T-helper 1 cell treated with Interleukin-12 subunit alpha and Interleukin-12 subunit beta and Interleukin-4 antibody, amounts not matched to agents 30 μg/mL and 1 μg/mL, for 36 hours (primary cell): ENCODE measurements around the gene RAB22A.

Experiments used
- H3K27ac Mint-ChIP-seq: one replicate; pipeline ENCODE4 v1.8.0; 2021; ENCODE audit warnings: mild to moderate bottlenecking, mixed read lengths
- H3K27me3 Mint-ChIP-seq: one replicate; pipeline ENCODE4 v1.8.0; 2021; ENCODE audit warnings: low read depth, mixed read lengths
- H3K36me3 Mint-ChIP-seq: one replicate; pipeline ENCODE4 v1.8.0; 2021; ENCODE audit warnings: low read depth, mixed read lengths
- H3K4me1 Mint-ChIP-seq: one replicate; pipeline ENCODE4 v1.8.0; 2021; ENCODE audit warnings: low read depth, mixed read lengths
- H3K4me3 Mint-ChIP-seq: one replicate; pipeline ENCODE4 v1.8.0; 2021; ENCODE audit warnings: mild to moderate bottlenecking, moderate library complexity, mixed read lengths
- H3K9me3 Mint-ChIP-seq: one replicate; pipeline ENCODE4 v1.8.0; 2021; ENCODE audit warnings: mixed read lengths

The RAB22A gene

DNA sequence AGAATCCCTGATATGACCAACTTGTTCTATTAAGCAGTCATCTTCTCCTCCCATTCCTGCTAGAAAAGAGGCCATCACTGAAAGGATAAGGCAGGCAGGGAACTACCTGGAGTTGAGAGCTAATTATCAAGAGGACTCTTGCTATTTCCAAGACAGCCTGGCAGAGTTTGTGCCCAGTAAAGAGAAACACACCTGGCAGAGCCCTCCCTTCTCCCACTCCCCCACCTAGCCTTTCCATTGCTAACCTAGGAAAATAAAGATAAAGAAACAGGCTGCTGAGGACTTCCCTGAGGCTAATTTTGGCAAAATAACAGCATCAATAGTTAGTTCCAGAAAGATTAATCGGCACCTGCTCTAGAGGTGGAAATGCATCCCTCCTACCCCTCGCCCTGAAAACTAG lies 20.4 kb upstream of the RAB22A start:
- Mint-ChIP-seq H3K4me3 (no peak overlapping the region), H3K36me3 (peaks cover 31% of the 10 kb centered on the region), H3K27me3 (no peaks in the 10 kb centered on the region), H3K27ac (no peak overlapping the region), H3K9me3 (no peaks in the 10 kb centered on the region), H3K4me1 (peaks cover 25% of the 10 kb centered on the region)

DNA sequence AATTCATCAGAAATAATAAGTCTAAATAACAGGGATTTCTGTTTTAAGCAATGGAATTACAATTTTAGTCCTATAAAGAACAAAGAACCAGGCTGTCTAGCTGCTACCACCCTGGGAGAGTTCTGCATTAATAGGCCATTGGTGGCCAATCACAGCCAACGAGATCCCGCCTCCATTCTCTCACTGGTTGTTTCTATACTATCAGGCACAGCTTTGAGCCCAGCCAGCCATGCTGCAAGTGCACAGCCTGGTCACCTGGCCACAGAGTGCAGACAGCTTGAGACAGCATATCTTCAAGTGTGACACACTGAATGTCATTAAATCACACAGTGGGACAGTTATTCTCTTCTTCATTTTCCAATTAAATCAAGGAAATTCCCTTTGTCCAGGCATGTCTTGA lies 16.1 kb upstream of the RAB22A start:
- Mint-ChIP-seq H3K36me3 (peaks cover 19% of the 10 kb centered on the region), H3K27ac (no peak overlapping the region), H3K9me3 (no peaks in the 10 kb centered on the region), H3K27me3 (no peaks in the 10 kb centered on the region), H3K4me1 (peaks cover 33% of the 10 kb centered on the region), H3K4me3 (no peak overlapping the region)

DNA sequence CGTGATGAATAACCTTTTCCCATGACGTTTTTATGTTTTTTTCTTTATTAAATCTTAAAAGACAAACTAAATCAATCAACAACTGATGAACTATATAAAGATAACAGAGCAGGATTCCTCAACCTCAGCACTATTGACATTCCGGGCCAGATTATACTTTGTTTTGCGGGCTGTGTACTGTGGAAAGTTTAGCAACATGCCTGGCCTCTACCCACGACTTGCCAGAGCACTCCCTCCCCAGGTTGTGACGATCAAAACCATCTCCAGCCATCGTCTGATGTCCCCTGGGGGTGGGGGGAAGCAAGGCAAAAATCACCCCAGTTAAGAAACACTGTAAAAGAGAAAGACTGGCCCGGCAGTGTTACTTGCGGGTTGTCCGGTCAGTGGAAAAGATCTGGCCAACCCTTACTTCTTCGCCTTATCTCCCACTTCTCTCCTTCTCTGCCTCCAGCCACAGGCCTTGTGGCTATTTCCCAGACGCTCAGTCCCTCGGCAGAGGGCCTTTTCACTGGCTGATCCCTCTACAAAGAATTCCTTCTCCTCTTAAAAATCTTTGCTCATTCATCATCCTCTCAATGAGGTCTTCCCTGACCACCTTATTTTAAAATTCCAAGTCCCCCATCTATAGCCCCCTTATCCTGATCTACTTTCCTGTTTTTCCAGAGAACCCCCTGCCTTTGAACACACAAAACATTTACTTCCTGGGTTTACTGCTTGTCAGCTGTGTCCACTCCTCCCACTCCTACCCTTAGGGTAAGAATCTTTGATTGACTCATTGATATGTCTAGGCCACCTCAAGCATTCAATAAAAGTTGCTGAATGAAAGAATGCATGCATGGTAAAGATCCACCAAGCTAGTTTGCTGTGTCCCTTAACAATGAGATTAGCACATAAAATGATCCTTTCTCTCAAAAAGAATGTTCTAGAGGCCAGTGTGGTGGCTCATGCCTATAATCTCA lies 14.7 kb upstream of the RAB22A start:
- H3K9me3 Mint-ChIP-seq = no peaks in the 10 kb centered on the region
- no peak overlapping the region for H3K4me3 Mint-ChIP-seq
- no peak overlapping the region for H3K27ac Mint-ChIP-seq
- H3K36me3 Mint-ChIP-seq = peaks cover 19% of the 10 kb centered on the region
- peaks cover 28% of the 10 kb centered on the region for H3K4me1 Mint-ChIP-seq
- H3K27me3 Mint-ChIP-seq = no peaks in the 10 kb centered on the region

DNA sequence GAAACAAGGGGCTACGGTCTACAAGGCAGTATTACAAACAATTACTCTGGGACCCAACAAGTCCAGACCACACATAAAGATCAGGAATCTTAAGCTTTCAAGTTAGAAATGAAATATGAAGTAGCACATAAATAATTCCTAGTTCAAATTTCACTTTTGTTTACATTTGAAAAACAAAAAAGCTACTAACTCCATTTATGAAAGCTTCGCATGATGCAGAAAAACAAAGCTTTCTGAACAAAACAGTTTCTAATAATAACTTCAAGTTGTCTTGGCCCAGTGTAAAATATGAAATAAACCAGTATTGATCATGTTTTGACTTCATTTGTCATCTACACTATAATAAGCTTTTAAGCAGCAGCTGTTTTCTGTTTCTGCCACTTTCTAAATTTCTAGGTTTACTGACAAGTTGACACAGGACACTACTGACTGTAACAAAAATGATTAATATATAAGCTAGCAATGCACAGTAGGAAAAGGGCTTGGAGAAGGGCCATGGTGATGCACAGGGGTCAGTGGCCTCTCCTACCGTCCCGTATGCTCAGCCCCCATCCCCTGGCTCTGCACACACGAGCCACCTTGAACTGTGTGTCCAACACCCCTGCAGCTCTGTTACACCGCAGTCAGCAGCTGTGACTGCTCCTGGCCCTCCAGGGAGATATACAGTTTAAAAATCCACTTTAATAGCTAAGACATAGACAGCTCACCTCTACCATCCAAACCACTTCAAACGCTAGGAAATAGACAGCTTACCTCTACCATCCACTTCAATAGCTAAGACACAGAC lies 13.3 kb upstream of the RAB22A start:
- Mint-ChIP-seq H3K4me3 (no peak overlapping the region), H3K4me1 (peaks cover 27% of the 10 kb centered on the region), H3K9me3 (no peaks in the 10 kb centered on the region), H3K27ac (no peak overlapping the region), H3K36me3 (peaks cover 24% of the 10 kb centered on the region), H3K27me3 (no peaks in the 10 kb centered on the region)

DNA sequence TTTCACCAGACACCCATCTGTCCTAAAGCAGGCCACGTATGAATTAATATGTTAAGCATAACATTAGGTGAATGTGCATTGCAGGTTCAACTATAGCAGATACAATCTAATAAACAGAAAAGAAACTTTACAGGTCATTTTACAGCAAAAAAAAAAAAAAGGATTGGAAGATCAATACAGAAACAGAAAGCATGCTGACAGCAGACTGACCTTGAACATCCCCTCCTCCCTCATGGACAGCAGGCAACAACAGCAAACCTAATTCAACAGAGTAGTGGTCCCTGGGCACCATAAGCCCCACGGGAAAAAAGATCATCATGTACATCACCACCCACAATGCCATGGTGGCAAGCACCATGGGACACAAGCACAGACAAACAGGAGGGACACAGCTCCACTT lies 12.1 kb upstream of the RAB22A start:
- no peaks in the 10 kb centered on the region for H3K9me3 Mint-ChIP-seq
- H3K27me3 Mint-ChIP-seq = no peaks in the 10 kb centered on the region
- H3K36me3 Mint-ChIP-seq = peaks cover 26% of the 10 kb centered on the region
- H3K27ac Mint-ChIP-seq = no peak overlapping the region
- peaks cover 31% of the 10 kb centered on the region for H3K4me1 Mint-ChIP-seq
- H3K4me3 Mint-ChIP-seq = no peak overlapping the region

DNA sequence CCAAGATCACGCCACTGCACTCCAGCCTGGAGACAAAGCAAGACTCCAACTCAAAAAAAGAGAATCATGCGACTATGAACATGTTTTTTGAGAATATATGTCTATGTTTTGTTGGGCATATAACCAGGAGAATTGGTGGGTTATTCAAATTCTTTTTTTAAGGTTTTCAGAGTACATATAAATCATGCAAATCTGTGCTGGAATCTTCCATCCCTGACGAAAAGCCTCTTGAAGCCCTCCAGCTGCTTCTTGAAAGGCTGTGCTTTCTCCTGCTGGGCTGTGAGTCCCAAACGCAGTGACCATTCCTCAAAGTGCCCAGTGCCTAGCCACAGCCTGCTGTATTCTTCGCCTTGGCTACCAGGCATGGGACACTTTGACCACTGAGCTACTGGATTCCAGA lies 9.2 kb upstream of the RAB22A start:
- H3K4me3 Mint-ChIP-seq = no peak overlapping the region
- peaks cover 31% of the 10 kb centered on the region for H3K36me3 Mint-ChIP-seq
- H3K27me3 Mint-ChIP-seq = no peaks in the 10 kb centered on the region
- H3K9me3 Mint-ChIP-seq = no peaks in the 10 kb centered on the region
- H3K4me1 Mint-ChIP-seq = peaks cover 38% of the 10 kb centered on the region
- no peak overlapping the region for H3K27ac Mint-ChIP-seq

DNA sequence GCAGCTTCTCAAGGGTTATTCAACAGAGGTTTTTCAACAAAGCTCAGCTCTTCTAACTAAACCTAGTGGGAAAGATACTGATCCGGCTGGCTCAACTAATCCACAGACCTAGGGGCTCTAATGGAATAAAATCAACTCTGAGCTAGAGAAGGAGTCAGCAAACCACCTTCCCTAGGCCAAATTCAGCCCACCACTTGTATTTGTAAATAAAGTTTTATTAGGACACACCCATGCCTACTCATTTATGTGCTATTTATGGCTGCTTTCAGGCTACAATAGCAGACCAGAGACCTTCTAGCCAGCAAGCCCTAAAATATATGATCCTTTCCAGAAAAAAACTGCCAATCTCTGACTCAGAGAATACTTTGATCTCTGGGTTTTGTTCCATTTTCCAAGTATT lies 6.0 kb upstream of the RAB22A start:
- peaks cover 30% of the 10 kb centered on the region for H3K36me3 Mint-ChIP-seq

DNA sequence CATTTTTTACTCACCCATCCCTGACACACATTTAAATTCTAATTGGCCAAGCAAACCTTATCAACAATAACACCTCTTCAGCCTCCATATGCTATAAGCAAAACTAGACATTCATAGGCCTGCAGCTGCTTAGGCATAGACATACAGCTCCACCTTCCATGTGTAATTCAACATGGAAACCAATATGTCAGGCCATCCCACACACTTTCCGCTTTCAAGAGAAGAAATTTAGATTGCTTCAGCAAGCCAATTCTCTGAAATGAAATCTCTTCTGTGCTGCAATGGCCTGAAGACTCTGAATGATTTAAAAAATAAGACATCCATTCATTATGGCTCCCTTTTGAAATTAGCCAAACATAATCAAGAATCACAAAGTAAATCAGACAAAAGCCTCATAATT lies 4.5 kb upstream of the RAB22A start:
- Mint-ChIP-seq H3K4me1 (peaks cover 45% of the 10 kb centered on the region), H3K4me3 (no peak overlapping the region), H3K27ac (peak overlapping the region; percentile 2), H3K9me3 (no peaks in the 10 kb centered on the region), H3K36me3 (peaks cover 25% of the 10 kb centered on the region), H3K27me3 (no peaks in the 10 kb centered on the region)

More for the DNA sequence above, 6.0 kb upstream of the RAB22A start:
- Mint-ChIP-seq H3K27ac (no peak overlapping the region), H3K27me3 (no peaks in the 10 kb centered on the region), H3K4me3 (no peak overlapping the region), H3K9me3 (no peaks in the 10 kb centered on the region), H3K4me1 (peaks cover 45% of the 10 kb centered on the region)

DNA sequence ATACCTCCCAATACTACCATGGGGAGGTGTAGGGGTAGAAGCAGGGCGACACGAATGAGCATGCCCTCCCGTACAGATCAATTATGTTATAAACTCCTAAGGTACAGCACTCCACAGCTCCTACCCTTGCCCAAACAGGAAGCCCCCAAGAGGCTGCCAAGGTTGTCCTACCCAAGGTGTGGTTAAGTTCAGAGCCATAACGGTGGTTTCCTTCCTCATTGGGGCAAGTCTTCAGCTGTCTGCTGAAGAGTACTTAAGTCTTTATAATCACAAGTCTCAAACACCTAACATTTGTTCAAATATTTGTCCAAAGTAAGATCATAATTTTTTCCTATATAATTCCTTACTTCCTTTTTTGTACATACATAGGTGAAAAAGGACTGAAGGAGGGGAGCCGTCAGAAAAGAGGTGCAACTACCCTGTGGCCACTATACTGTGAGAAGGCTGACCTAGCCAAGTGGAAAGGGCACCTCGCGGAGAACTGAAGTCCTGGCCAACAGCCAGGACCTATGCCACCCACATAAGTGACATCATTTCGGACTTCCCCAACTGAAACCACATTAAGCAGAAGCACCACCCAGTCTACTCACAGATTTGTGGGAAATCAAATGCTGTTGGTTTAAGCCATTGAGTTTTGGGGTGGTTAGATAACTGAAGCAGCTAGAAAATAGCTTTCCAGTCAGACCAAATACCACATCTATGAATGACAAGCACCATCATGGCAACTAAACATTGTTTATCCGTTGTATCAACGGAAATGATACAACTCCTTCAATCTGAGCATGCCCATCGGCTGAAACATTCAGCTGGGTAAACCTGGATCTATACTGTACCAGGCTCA lies 2.9 kb upstream of the RAB22A start:
- H3K36me3 Mint-ChIP-seq = peaks cover 17% of the 10 kb centered on the region
- peak overlapping the region; percentile 95 for H3K27ac Mint-ChIP-seq
- H3K9me3 Mint-ChIP-seq = no peaks in the 10 kb centered on the region
- H3K27me3 Mint-ChIP-seq = no peaks in the 10 kb centered on the region
- H3K4me3 Mint-ChIP-seq = peak overlapping the region; percentile 51
- peaks cover 48% of the 10 kb centered on the region for H3K4me1 Mint-ChIP-seq

DNA sequence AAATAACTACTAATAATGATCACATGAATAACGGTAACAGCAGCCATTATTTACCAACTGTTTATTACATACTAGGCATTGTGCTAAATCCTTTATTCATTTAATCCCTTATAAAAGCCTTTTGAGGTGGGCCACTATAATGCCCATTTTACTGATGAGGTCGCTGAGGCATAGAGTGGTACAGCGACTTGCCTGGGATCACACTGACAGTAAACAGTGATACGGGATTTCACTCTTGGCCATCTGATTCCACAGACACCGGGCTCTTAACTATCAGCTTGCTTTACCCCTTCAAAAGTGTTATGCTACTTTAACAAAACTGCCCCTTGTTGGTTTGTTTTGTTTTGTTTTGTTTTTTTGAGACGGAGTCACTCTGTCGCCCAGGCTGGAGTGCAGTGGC lies 2.2 kb upstream of the RAB22A start:
- Mint-ChIP-seq H3K36me3 (peaks cover 16% of the 10 kb centered on the region), H3K4me3 (peak overlapping the region; percentile 51), H3K27ac (peak overlapping the region; percentile 95), H3K4me1 (peaks cover 46% of the 10 kb centered on the region), H3K27me3 (no peaks in the 10 kb centered on the region), H3K9me3 (no peaks in the 10 kb centered on the region)

DNA sequence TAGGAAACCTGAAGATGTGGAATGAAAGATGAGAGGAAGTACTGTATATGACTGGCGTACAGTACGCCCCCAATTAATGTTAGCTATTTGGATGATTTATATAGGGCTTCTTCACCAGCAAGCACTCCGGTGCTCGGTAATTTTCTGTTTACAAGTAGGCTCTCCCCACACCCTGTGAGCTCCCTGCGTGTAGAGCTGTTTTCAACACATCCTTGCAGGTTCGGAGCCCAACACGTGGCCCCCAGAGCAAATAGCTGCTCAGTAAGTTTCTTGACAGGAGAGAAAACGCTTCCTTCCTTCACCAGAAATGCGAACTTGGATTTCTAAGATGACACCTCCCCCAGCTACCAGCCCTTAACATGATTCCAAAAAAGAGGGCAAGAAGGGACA lies 1.2 kb upstream of the RAB22A start:
- H3K4me3 Mint-ChIP-seq = peak overlapping the region; percentile 82
- peaks cover 54% of the 10 kb centered on the region for H3K4me1 Mint-ChIP-seq
- no peaks in the 10 kb centered on the region for H3K9me3 Mint-ChIP-seq
- H3K36me3 Mint-ChIP-seq = peaks cover 22% of the 10 kb centered on the region
- H3K27ac Mint-ChIP-seq = peak overlapping the region; percentile 89
- H3K27me3 Mint-ChIP-seq = no peaks in the 10 kb centered on the region

DNA sequence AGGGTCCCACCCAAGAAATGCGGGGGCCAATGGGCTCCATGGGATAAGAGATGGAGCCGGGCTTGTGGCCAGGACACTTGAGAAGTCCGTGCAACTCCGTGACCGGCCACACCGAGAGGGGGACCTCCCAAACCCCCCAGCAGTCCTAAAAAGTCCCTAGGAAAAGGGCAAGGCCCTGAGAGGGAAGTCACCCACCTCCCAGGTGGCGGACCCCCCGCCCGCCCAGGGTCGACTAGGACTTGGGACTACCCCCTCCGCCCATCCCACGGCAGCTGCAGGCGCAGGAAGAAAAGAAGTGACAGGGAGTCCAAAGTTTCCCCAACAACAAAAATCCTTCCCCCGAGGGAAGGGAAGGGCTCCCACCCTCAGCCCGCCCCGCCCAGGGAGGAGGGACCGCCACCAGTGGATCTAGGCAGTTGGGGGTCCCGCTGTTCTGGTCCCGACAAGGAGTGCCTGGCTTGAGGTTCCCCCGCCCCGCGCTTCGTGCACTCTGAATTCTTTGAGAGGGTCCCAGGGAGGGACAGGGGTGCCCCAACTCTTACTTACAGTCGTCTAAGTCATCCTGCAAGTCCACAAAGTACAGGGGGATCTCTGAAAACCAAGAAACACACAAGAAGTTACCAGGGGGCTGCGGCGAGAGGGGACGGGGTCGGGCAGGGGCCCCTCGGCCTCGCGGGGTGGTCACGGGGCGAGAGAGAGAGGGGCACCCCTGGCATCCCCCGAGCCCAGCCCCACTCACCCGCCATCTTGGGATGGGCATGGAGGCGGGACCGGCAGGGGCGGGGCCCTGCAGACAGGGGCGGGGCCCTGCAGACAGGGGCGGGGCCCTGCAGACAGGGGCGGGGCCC lies 611 bp upstream of the RAB22A start:
- peaks cover 57% of the 10 kb centered on the region for H3K4me1 Mint-ChIP-seq
- H3K27me3 Mint-ChIP-seq = no peaks in the 10 kb centered on the region
- H3K9me3 Mint-ChIP-seq = no peaks in the 10 kb centered on the region
- peak overlapping the region; percentile 89 for H3K27ac Mint-ChIP-seq
- peaks cover 24% of the 10 kb centered on the region for H3K36me3 Mint-ChIP-seq
- H3K4me3 Mint-ChIP-seq = peak overlapping the region; percentile 82

DNA sequence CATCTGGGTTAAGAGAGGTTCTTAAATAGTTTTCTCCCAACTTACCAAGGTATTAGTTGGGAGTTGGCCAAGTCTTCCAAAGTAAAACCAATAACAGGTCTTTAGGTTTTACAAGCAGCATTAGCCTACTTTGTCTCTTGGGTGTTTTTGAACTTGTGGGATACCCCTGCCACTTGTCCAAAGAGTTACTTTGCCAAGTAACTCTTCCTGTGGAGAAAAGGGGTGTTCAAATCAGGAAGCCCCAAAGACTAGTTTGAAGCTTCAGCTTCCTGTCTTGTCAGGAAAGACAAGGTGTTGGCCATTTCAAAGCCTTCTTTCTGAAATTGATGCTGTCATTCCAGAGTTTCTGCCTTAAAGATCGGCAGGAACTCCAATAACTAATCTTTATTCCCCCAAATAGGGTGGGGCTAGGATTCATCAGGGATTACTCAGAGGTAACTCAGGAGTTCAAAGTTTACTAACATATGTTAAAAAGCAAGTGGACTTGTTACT lies 822 bp downstream of the RAB22A start:
- H3K4me3 Mint-ChIP-seq = peak overlapping the region; percentile 92
- no peaks in the 10 kb centered on the region for H3K27me3 Mint-ChIP-seq
- H3K9me3 Mint-ChIP-seq = no peaks in the 10 kb centered on the region
- H3K36me3 Mint-ChIP-seq = peaks cover 26% of the 10 kb centered on the region
- peak overlapping the region; percentile 89 for H3K27ac Mint-ChIP-seq
- peaks cover 52% of the 10 kb centered on the region for H3K4me1 Mint-ChIP-seq
